H1 (cell line): Measurements from ENCODE around the gene KIZ. TPM values are rescaled to one million over a fixed set of nuclear protein-coding genes. Genes with fewer than 3 reads are reported as not detected.

Experiments used
- CTCF ChIA-PET: fragments of 300-600 bp; sonication (Branson Sonifier 250); formaldehyde crosslinking; loops from one replicate; lab custom pipeline; 2021; ENCODE audit not compliant: partially characterized antibody; lab: Charles Lee
- POLR2A ChIA-PET: fragments of 300-600 bp; sonication (Branson Sonifier 250); formaldehyde crosslinking; loops from one replicate; lab custom pipeline; 2021; ENCODE audit warnings: inconsistent platforms; ENCODE audit not compliant: partially characterized antibody; lab: Charles Lee
- DNase-seq, 2 experiments: peaks; one replicate each; pipeline versions ENCODE4 v3.0.0 to v3.0.0-alpha.2; 2010 to 2022; ENCODE audit warnings: low spot score in 2 of 2, low read depth in 1 of 2, mixed read lengths in 1 of 2
- FAIRE-seq: peaks from 2 replicates; lab custom pipeline; 2011; peaks lifted over from hg19 to GRCh38; lab: Jason Lieb, UNC
- H2AFZ ChIP-seq: 2 replicates; pipeline ENCODE4 v1.8.1; 2012; ENCODE audit warnings: low read length, inconsistent platforms
- H2AK5ac ChIP-seq: 2 replicates; pipeline ENCODE4 v1.6.1; 2013; ENCODE audit warnings: low read depth, low read length
- H2BK120ac ChIP-seq: replicated peaks from 2 replicates; pipeline ENCODE3; 2013; ENCODE audit warnings: low read depth, low read length, inconsistent platforms
- H2BK12ac ChIP-seq: 2 replicates; pipeline ENCODE4 v1.6.1; 2013; ENCODE audit warnings: low read depth, low read length
- H2BK15ac ChIP-seq: 2 replicates; pipeline ENCODE4 v1.6.1; 2013; ENCODE audit warnings: low read length
- H2BK20ac ChIP-seq: 2 replicates; pipeline ENCODE4 v1.6.1; 2013; ENCODE audit warnings: low read length
- H2BK5ac ChIP-seq: 2 replicates; pipeline ENCODE4 v1.6.1; 2013; ENCODE audit warnings: low read depth, low read length
- H3K14ac ChIP-seq: 2 replicates; pipeline ENCODE4 v1.6.1; 2013; ENCODE audit warnings: inconsistent platforms; ENCODE audit not compliant: insufficient read length
- H3K18ac ChIP-seq: 2 replicates; pipeline ENCODE4 v1.6.1; 2013; ENCODE audit warnings: low read length; ENCODE audit errors: extremely low read depth
- H3K23ac ChIP-seq: 2 replicates; pipeline ENCODE4 v1.6.1; 2013; ENCODE audit warnings: inconsistent platforms; ENCODE audit not compliant: insufficient read length
- H3K23me2 ChIP-seq: 2 replicates; pipeline ENCODE4 v1.6.1; 2013; ENCODE audit warnings: low read depth, low read length
- H3K27ac ChIP-seq: 2 replicates; pipeline ENCODE4 v1.6.1; 2011; ENCODE audit warnings: low read depth, low read length, inconsistent platforms
- H3K27me3 ChIP-seq, 4 experiments: replicated peaks in 1 of 4; 1 replicate in 1 of 4; 2 replicates in 3 of 4; pipeline versions ENCODE4 v1.6.1 to v1.8.1; 2011 to 2013; ENCODE audit warnings: low read length in 3 of 4, mild to moderate bottlenecking in 3 of 4, inconsistent platforms in 2 of 4, mixed read lengths in 2 of 4, moderate library complexity in 1 of 4; ENCODE audit not compliant: control insufficient read depth in 3 of 4, insufficient read depth in 3 of 4; ENCODE audit errors: extremely low read depth in 1 of 4
- H3K36me3 ChIP-seq, 4 experiments: 2 replicates each; pipeline versions ENCODE4 v1.6.1 to v1.8.1; 2011 to 2013; ENCODE audit warnings: mild to moderate bottlenecking in 4 of 4, low read length in 3 of 4, moderate library complexity in 2 of 4, control low read depth in 1 of 4, inconsistent platforms in 1 of 4; ENCODE audit not compliant: insufficient read depth in 4 of 4, control insufficient read depth in 2 of 4
- H3K4ac ChIP-seq: replicated peaks from 2 replicates; pipeline ENCODE3; 2013; ENCODE audit warnings: low read length, low read depth, mixed read lengths, inconsistent platforms; ENCODE audit not compliant: insufficient read length
- H3K4me1 ChIP-seq, 4 experiments: replicated peaks in 1 of 4; 1 replicate in 1 of 4; 2 replicates in 3 of 4; pipeline versions ENCODE4 v1.6.1 to v1.8.1; 2011 to 2013; ENCODE audit warnings: low read length in 3 of 4, inconsistent platforms in 2 of 4, mixed read lengths in 1 of 4; ENCODE audit not compliant: insufficient read depth in 4 of 4, control insufficient read depth in 3 of 4
- H3K4me2 ChIP-seq, 2 experiments: 2 replicates each; pipeline versions ENCODE4 v1.6.1 to v1.8.1; 2011 to 2013; ENCODE audit warnings: low read depth in 2 of 2, low read length in 2 of 2, control low read depth in 1 of 2, inconsistent platforms in 1 of 2, mild to moderate bottlenecking in 1 of 2; ENCODE audit not compliant: insufficient read depth in 1 of 2
- H3K4me3 ChIP-seq, 4 experiments: fragments of 200-600, 300-600 bp in 1 of 4; sonication (generic), shearing (Covaris generic), sonication (Bioruptor Twin) in 1 of 4; 2 replicates each; pipeline versions ENCODE4 v1.5.1 to v1.8.1; 2011 to 2016; ENCODE audit warnings: low read length in 4 of 4, low read depth in 3 of 4, control low read depth in 2 of 4, inconsistent platforms in 2 of 4, mild to moderate bottlenecking in 2 of 4, mixed read lengths in 1 of 4, moderate library complexity in 1 of 4; ENCODE audit not compliant: insufficient read depth in 2 of 4; ENCODE audit errors: extremely low read depth in 1 of 4
- H3K56ac ChIP-seq: replicated peaks from 2 replicates; pipeline ENCODE3; 2013; ENCODE audit warnings: low read depth, mild to moderate bottlenecking, mixed read lengths, low read length, inconsistent platforms; ENCODE audit not compliant: insufficient read length
- H3K79me1 ChIP-seq: 2 replicates; pipeline ENCODE4 v1.6.1; 2013; ENCODE audit warnings: low read depth, low read length, control low read depth
- H3K79me2 ChIP-seq, 2 experiments: 2 replicates each; pipeline versions ENCODE4 v1.6.1 to v1.8.1; 2012 to 2013; ENCODE audit warnings: low read length in 2 of 2, mild to moderate bottlenecking in 2 of 2, inconsistent platforms in 1 of 2; ENCODE audit not compliant: insufficient read depth in 2 of 2, control insufficient read depth in 1 of 2
- H3K9ac ChIP-seq, 4 experiments: replicated peaks in 1 of 4; 1 replicate in 1 of 4; 2 replicates in 3 of 4; pipeline versions ENCODE4 v1.6.1 to v1.8.1; 2011 to 2013; ENCODE audit warnings: low read depth in 3 of 4, low read length in 3 of 4, control low read depth in 2 of 4, mild to moderate bottlenecking in 2 of 4, moderate library complexity in 2 of 4, inconsistent platforms in 1 of 4; ENCODE audit errors: extremely low read depth in 1 of 4
- H3K9me3 ChIP-seq, 2 experiments: 2 replicates each; pipeline versions ENCODE4 v1.6.1 to v1.8.1; 2012 to 2013; ENCODE audit warnings: mild to moderate bottlenecking in 2 of 2, moderate library complexity in 2 of 2, control low read depth in 1 of 2, inconsistent platforms in 1 of 2, low read depth in 1 of 2, low read length in 1 of 2, mixed read lengths in 1 of 2; ENCODE audit not compliant: insufficient read depth in 2 of 2
- H4K20me1 ChIP-seq, 2 experiments: replicated peaks in 1 of 2; 2 replicates each; pipeline versions ENCODE3 to v1.8.1; 2011 to 2013; ENCODE audit warnings: inconsistent platforms in 2 of 2, low read length in 2 of 2, mild to moderate bottlenecking in 1 of 2; ENCODE audit not compliant: insufficient read depth in 2 of 2, control insufficient read depth in 1 of 2
- H4K5ac ChIP-seq: 2 replicates; pipeline ENCODE4 v1.6.1; 2013; ENCODE audit warnings: low read length, low read depth, mixed read lengths, inconsistent platforms; ENCODE audit not compliant: insufficient read length
- H4K8ac ChIP-seq: 2 replicates; pipeline ENCODE4 v1.8.0; 2013; ENCODE audit warnings: mild to moderate bottlenecking, moderate library complexity, low read length, inconsistent platforms; ENCODE audit not compliant: insufficient read depth; ENCODE audit errors: extremely low read depth
- H4K91ac ChIP-seq: replicated peaks from 2 replicates; pipeline ENCODE3; 2013; ENCODE audit warnings: low read length, mixed read lengths, inconsistent platforms; ENCODE audit not compliant: insufficient read length
- CHD1 ChIP-seq: IDR thresholded peaks from 2 replicates; pipeline ENCODE4 v1.6.1; 2012; ENCODE audit warnings: low read depth, low read length, improper control_type of control experiment
- GTF2F1 ChIP-seq: IDR thresholded peaks from 2 replicates; pipeline ENCODE4 v1.6.1; 2012; ENCODE audit warnings: low read depth, low read length, improper control_type of control experiment, borderline replicate concordance
- JUN ChIP-seq: IDR thresholded peaks from 2 replicates; pipeline ENCODE4 v1.6.1; 2011; ENCODE audit warnings: low read depth, mild to moderate bottlenecking, improper control_type of control experiment, low read length
- JUND ChIP-seq: IDR thresholded peaks from 2 replicates; pipeline ENCODE4 v1.6.1; 2011; ENCODE audit warnings: mild to moderate bottlenecking, improper control_type of control experiment, low read length
- NRF1 ChIP-seq: IDR thresholded peaks from 2 replicates; pipeline ENCODE4 v1.6.1; 2011; ENCODE audit warnings: mild to moderate bottlenecking, low read depth, low read length, improper control_type of control experiment
- POLR2AphosphoS5 ChIP-seq: IDR thresholded peaks from 2 replicates; pipeline ENCODE4 v1.6.1; 2011; ENCODE audit warnings: low read depth, low read length
- RAD21 ChIP-seq, 2 experiments: IDR thresholded peaks in 1 of 2; conservative IDR thresholded peaks in 1 of 2; 2 replicates each; pipeline ENCODE4 v1.6.1; 2011; ENCODE audit warnings: low read depth in 2 of 2, low read length in 2 of 2, improper control_type of control experiment in 1 of 2, inconsistent platforms in 1 of 2, mild to moderate bottlenecking in 1 of 2, moderate library complexity in 1 of 2
- RNF2 ChIP-seq: fragments of 200-900, 300-1000 bp; sonication (generic); IDR thresholded peaks from 2 replicates; pipeline ENCODE4 v1.7.1; 2016; ENCODE audit warnings: borderline replicate concordance, low read depth, mild to moderate bottlenecking, antibody characterized with exemption, low read length; ENCODE audit not compliant: poor library complexity, severe bottlenecking; ENCODE audit errors: missing control alignments
- SP1 ChIP-seq: IDR thresholded peaks from 2 replicates; pipeline ENCODE4 v1.6.1; 2011; ENCODE audit warnings: low read depth, low read length
- TCF12 ChIP-seq: IDR thresholded peaks from 2 replicates; pipeline ENCODE4 v1.6.1; 2011; ENCODE audit warnings: low read depth, mild to moderate bottlenecking, low read length
- WGBS, 2 experiments: shearing (Covaris generic) in 1 of 2; methylation state at CpG; one replicate each; pipeline versions ENCODE4 v1.1.6 to v1.1.7; 2013 to 2015; ENCODE audit warnings: low lambda C conversion rate in 2 of 2, mixed read lengths in 2 of 2, inconsistent platforms in 1 of 2, low coverage in 1 of 2, missing lambda C conversion rate in 1 of 2; ENCODE audit not compliant: insufficient replicate concordance in 2 of 2, insufficient coverage in 1 of 2, insufficient read length in 1 of 2; ENCODE audit errors: extremely low coverage in 1 of 2, missing lambda C conversion rate in 1 of 2; 5-methylcytosine and 5-hydroxymethylcytosine counted together
- polyA plus RNA-seq, 7 experiments: library from polyadenylated mRNA; depleted of rRNA in 3 of 7; stranded (reverse) in 5 of 7; unstranded in 2 of 7; fragments of >200 nt in 5 of 7; fragments of 200-250 nt in 2 of 7; gene quantifications; 1 replicate in 5 of 7; 2 replicates in 1 of 7; 4 replicates in 1 of 7; pipeline versions ENCODE4 v1.2.1 to v1.2.3, GENCODE V29; 2011 to 2013; ENCODE audit warnings: missing spikeins in 2 of 7, mixed read lengths in 2 of 7
- total RNA-seq: library from RNA; stranded (reverse); fragmentation: NEBNext Ultra II Directional; extraction: Animal tissue kit (Norgen Biotek cat#: 25700); gene quantifications from 2 replicates; pipeline ENCODE4 v1.2.1, GENCODE V29; 2021
- TF ChIP-seq, protein P1 (sequence below): IDR thresholded peaks from 2 replicates; pipeline ENCODE4 v1.6.1; 2012; ENCODE audit warnings: inconsistent platforms

KIZ gene
- total and polyA plus RNA-seq, 2 of the 8 experiments (the other 6 are each of a cell fraction or from before 2014, with no cell fraction given) = 13.0 to 51.7 TPM

DNA sequence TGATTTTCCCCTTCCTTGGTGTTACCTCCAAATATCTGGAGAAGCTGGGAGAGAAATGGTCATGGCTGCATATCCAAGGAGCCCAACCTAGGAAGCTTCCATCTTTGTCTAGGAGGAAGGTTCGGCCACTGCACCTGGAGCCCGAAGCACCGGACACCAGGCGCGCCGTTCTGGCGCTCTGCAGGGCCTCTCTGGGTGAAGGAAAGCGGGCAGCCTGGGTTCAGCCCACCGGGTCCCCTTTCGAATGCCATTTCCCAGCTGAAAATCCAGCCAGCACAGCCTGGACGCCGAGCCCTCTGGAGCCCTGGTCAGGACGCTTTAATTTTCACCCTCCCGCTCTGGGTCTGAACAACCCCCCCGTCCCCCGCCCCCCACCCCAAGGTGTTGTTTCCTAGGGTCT lies 21.0 kb upstream of the KIZ start:
- 11% methylated on average over 16 of the region's 16 CpGs; no CpG with 5 or more reads in 1 of the 2 experiments for WGBS, 2 experiments
- no peak overlapping the region for H2AFZ ChIP-seq
- FAIRE-seq = no peak
- TF ChIP-seq JUND = no peak
- no peak for TF ChIP-seq NRF1
- TF ChIP-seq RNF2 = no peak
- no peak for TF ChIP-seq SP1
- no peak for TF ChIP-seq TCF12
- no peak for TF ChIP-seq GTF2F1
- TF ChIP-seq JUN = no peak
- TF ChIP-seq RAD21 (IDR thresholded peaks at IDR 0.05 in 1 of 2, conservative IDR thresholded peaks at IDR 0.05 in 1 of 2; ENCODE audit: low read depth in 2 of 2, low read length in 2 of 2) = no peak
- TF ChIP-seq CHD1 = no peak
- no peak for TF ChIP-seq POLR2AphosphoS5
- TF ChIP-seq, protein P1, sequence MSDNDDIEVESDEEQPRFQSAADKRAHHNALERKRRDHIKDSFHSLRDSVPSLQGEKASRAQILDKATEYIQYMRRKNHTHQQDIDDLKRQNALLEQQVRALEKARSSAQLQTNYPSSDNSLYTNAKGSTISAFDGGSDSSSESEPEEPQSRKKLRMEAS = no peak

More for the DNA sequence above, 21.0 kb upstream of the KIZ start:
- no peak overlapping the region for H4K5ac ChIP-seq
- no peak overlapping the region for H2AK5ac ChIP-seq
- no peak overlapping the region for H2BK120ac ChIP-seq
- H3K27me3 ChIP-seq = peaks cover 27 to 85% (median 77%) of the 10 kb centered on the region in 4 experiments
- H3K4me2 ChIP-seq = peak overlapping the region; percentile 97 to 98
- H3K27ac ChIP-seq = no peak overlapping the region
- ChIA-PET CTCF (interaction anchor here (0.6 to 1.4 kb wide), 5 partner anchors 51 to 347 kb away, joined by 3 to 6 read pairs (median 3); no protein-coding TSS in a partner anchor), POLR2A (interaction anchor here (1.0 to 2.8 kb wide), 4 partner anchors 9 to 85 kb away, joined by 4 to 7 read pairs (median 5); partner anchors contain the start of gene KIZ)
- H3K36me3 ChIP-seq = no peaks in the 10 kb centered on the region
- DNase-seq = peak in 1 of 2 experiments; percentile 57
- no peak overlapping the region for H3K4ac ChIP-seq
- H3K4me1 ChIP-seq = peaks cover 8 to 26% (median 13%) of the 10 kb centered on the region in 4 experiments
- no peak overlapping the region for H2BK15ac ChIP-seq
- no peak overlapping the region for H4K91ac ChIP-seq
- no peak overlapping the region for H2BK5ac ChIP-seq
- no peaks in the 10 kb centered on the region for H3K9me3 ChIP-seq
- H3K23ac ChIP-seq = no peak overlapping the region
- 0 out of 2 replicates have a peak overlapping the region, but pooled peaks have one; percentile 22 for H2BK12ac ChIP-seq
- H3K14ac ChIP-seq = no peak overlapping the region
- H4K20me1 ChIP-seq = peaks cover 0 to 5% of the 10 kb centered on the region in 2 experiments
- H3K56ac ChIP-seq = no peak overlapping the region
- H3K79me1 ChIP-seq = no peaks in the 10 kb centered on the region
- peak overlapping the region; percentile 67; the same call in 1 of the 2 replicates for H2BK20ac ChIP-seq
- H3K18ac ChIP-seq = peak overlapping the region; percentile 24; the same call in 1 of the 2 replicates
- no peaks in the 10 kb centered on the region for H3K79me2 ChIP-seq
- no peak overlapping the region for H4K8ac ChIP-seq
- H3K4me3 ChIP-seq = peak overlapping the region; percentile 18 to 78 (median 35); a peak in 6 of 8 replicates
- peaks cover 32% of the 10 kb centered on the region for H3K23me2 ChIP-seq
- no peak overlapping the region for H3K9ac ChIP-seq
